Measurements from ENCODE around the gene KMT2D.

Gene KMT2D

DNA sequence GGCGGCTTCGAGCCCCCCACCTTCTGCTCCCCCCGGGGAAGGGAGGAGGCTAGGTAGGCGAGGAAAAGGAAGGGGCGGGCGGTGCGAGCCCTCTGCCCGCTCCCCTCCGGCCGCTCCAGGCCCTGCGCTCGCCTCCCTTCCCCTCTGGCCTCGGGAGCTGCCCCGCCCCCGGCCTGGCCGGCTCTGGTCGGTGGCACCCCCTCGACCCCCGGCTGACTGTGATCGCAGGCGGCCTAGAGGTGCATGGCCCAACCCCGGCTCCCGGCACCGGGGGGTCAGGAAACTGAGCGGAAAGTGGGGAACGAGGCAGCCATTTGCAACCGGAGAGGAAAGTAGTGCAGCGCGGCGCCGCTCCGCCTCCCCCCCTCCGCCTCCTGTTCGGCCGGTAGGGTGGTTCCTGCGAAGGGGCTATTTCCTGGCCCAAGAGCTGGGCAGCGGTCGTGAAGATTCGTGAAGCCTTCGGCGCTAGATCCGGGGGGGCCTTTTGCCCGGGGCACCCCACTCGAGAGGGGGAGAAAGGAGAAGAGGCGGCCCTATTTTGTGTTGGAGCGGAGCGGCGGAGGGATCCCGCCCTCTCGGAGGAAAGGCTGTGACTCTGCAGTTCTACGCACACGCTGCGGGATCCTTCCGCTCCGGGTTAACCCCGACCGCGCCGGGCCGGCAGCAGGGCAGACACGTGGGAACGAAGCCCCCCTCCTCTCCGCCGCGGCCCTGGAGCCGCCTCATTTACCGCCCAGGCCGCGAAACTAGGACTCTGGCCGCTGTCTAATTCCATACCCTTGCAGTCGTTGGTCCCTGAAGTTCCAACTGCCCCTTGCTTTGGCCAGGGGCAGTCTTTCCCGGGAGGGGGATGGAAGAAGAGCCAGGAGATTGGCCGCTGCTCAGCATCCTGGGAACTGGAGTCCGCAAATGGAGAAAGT lies at the start of gene KMT2D:
KMT2D (minus strand) TSS at position 558 of the 920 bp plus-strand sequence. CDS start 5,470 bp downstream, outside the sequence.
- DNase-seq (ENCODE audit: low read depth), result peak; percentile 96
- peak within 1 kb of the TSS; percentile 76 for H3K4me3 ChIP-seq (ENCODE audit: low read length)
- peak; percentile 39 for TF ChIP-seq CTCF (IDR thresholded peaks at IDR 0.05; ENCODE audit: insufficient read depth, low read depth, low read length, missing control alignments)

DNA sequence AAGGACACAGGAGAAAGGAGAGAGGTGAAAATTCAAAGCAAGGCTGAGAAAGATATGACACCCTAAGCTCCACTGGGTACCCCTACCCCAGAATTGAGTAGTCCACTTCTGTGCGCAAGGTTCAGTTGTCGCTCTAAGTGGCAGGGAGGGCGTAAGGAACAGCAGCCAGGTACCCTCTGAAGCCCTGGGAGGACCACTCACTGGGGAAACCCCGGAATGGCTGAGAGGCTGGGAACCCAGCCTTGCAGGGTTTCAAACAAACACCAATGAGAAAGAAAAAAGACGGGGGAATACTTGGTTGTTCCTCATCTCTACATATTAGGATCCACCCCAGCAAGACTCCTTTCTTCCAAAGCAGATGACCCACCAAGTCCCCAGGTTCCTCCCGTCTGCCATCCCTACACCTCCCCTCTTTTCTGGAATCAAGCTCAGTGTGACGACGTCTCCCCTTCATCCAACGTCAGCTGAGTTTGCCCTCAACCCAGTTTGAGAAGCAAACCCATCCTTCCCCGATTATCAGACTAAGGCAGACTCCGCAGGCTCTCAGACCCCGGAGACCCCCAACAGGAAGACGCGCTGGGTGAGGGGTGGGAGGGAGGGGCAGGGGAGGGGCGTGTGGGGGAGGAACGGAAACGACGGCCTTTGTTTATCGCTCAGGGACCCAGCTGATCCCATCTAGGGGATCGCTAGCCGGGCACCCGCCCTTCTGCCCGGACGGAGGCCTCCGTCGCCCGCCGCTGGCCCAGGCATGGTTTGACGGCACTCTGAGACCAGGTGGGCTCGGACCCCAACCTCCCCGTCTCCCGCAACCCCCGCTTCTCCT lies 49.3 kb upstream of the KMT2D start:
- no peak for TF ChIP-seq CTCF (IDR thresholded peaks at IDR 0.05; ENCODE audit: insufficient read depth, low read depth, low read length, missing control alignments)
- H3K4me3 ChIP-seq (ENCODE audit: low read length), result peak overlapping the region; percentile 83
- no peak for DNase-seq (ENCODE audit: low read depth)

GRCh38 chr12:49108958-49109404 lies 48.4 kb upstream of the KMT2D start:
- no peak overlapping the region for H3K4me3 ChIP-seq (ENCODE audit: low read length)
- no peak for TF ChIP-seq CTCF (IDR thresholded peaks at IDR 0.05; ENCODE audit: insufficient read depth, low read depth, low read length, missing control alignments)
- no peak for DNase-seq (ENCODE audit: low read depth)

- peak; percentile 91 for DNase-seq (ENCODE audit: low read depth)
- TF ChIP-seq CTCF (IDR thresholded peaks at IDR 0.05; ENCODE audit: insufficient read depth, low read depth, low read length, missing control alignments), result no peak
- no peak overlapping the region for H3K4me3 ChIP-seq (ENCODE audit: low read length)
Observed at GRCh38 chr12:49105504-49106084, 45.0 kb upstream of the KMT2D start.

DNA sequence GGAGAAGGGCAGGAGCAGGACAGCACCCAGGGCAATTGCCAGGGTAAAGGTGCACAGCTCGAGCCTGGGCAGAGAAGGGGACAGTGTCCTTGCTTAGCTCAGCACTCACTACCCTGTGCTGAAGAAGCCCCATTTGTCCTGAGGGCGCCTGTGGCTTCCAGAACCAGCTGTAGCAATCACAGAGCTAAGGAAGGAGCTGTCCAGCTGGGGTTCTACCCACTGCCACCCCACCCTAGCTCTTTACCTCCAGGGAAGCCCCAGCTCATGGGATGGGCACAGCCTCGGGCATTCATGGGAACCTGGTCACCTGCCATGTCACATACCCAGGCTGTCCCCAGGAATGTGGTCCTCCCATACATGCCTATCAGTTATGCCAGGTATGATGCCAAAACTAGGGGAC lies 44.2 kb upstream of the KMT2D start:
- no peak overlapping the region for H3K4me3 ChIP-seq (ENCODE audit: low read length)
- DNase-seq (ENCODE audit: low read depth), result no peak
- TF ChIP-seq CTCF (IDR thresholded peaks at IDR 0.05; ENCODE audit: insufficient read depth, low read depth, low read length, missing control alignments), result no peak

GRCh38 chr12:49100380-49100779 lies 39.8 kb upstream of the KMT2D start:
- no peak overlapping the region for H3K4me3 ChIP-seq (ENCODE audit: low read length)
- no peak for DNase-seq (ENCODE audit: low read depth)
- TF ChIP-seq CTCF (IDR thresholded peaks at IDR 0.05; ENCODE audit: insufficient read depth, low read depth, low read length, missing control alignments), result no peak

All from epithelial cell of esophagus (primary cell).